H9 (cell line): ENCODE results near the gene ITPRIPL2. TPM values are rescaled to one million over a fixed set of nuclear protein-coding genes. Genes with fewer than 3 reads are reported as not detected.

Experiments used
- DNase-seq: peaks from one replicate; pipeline ENCODE4 v3.0.0-alpha.2; 2017
- H2AFZ ChIP-seq: one replicate; pipeline ENCODE4 v1.6.1; 2013; ENCODE audit warnings: mild to moderate bottlenecking, low read length, control low read depth, moderate library complexity
- H2AK5ac ChIP-seq: 2 replicates; pipeline ENCODE4 v1.6.1; 2013; ENCODE audit warnings: low read length, control low read depth, mixed read lengths; ENCODE audit not compliant: insufficient read length
- H2BK120ac ChIP-seq: one replicate; pipeline ENCODE4 v1.6.1; 2013; ENCODE audit warnings: low read depth, mild to moderate bottlenecking, low read length, control low read depth, inconsistent platforms; ENCODE audit not compliant: poor library complexity, severe bottlenecking
- H2BK12ac ChIP-seq: 2 replicates; pipeline ENCODE4 v1.6.1; 2013; ENCODE audit warnings: low read length, control low read depth, mixed read lengths, low read depth; ENCODE audit not compliant: insufficient read length
- H2BK15ac ChIP-seq: 2 replicates; pipeline ENCODE4 v1.6.1; 2013; ENCODE audit warnings: low read depth, low read length, control low read depth
- H2BK20ac ChIP-seq: one replicate; pipeline ENCODE4 v1.6.1; 2013; ENCODE audit warnings: low read depth, mild to moderate bottlenecking, low read length, control low read depth, inconsistent platforms; ENCODE audit not compliant: poor library complexity, severe bottlenecking
- H2BK5ac ChIP-seq: 2 replicates; pipeline ENCODE4 v1.6.1; 2013; ENCODE audit warnings: low read length, control low read depth, mixed read lengths; ENCODE audit not compliant: insufficient read length
- H3K14ac ChIP-seq: 2 replicates; pipeline ENCODE4 v1.6.1; 2013; ENCODE audit warnings: low read length, control low read depth; ENCODE audit not compliant: insufficient read depth
- H3K18ac ChIP-seq: 2 replicates; pipeline ENCODE4 v1.6.1; 2013; ENCODE audit warnings: low read depth, mild to moderate bottlenecking, mixed read lengths, low read length, control low read depth; ENCODE audit not compliant: insufficient read length
- H3K23ac ChIP-seq: 2 replicates; pipeline ENCODE4 v1.6.1; 2013; ENCODE audit warnings: low read length, control low read depth, mixed read lengths, low read depth; ENCODE audit not compliant: insufficient read length
- H3K23me2 ChIP-seq: 2 replicates; pipeline ENCODE4 v1.6.1; 2013; ENCODE audit warnings: low read depth, mild to moderate bottlenecking, mixed read lengths, low read length, control low read depth; ENCODE audit not compliant: insufficient read length, poor library complexity, severe bottlenecking
- H3K27ac ChIP-seq: 2 replicates; pipeline ENCODE4 v1.5.1; 2013; ENCODE audit warnings: low read length, control low read depth, mixed read lengths, low read depth; ENCODE audit not compliant: insufficient read length
- H3K27me3 ChIP-seq: 2 replicates; pipeline ENCODE4 v1.6.1; 2013; ENCODE audit warnings: low read length, control low read depth, inconsistent platforms; ENCODE audit not compliant: insufficient read depth
- H3K4ac ChIP-seq: 2 replicates; pipeline ENCODE4 v1.6.1; 2013; ENCODE audit warnings: low read depth, mild to moderate bottlenecking, control low read depth, inconsistent platforms, low read length, moderate library complexity
- H3K4me1 ChIP-seq: 2 replicates; pipeline ENCODE4 v1.6.1; 2013; ENCODE audit warnings: low read length, control low read depth, inconsistent platforms; ENCODE audit not compliant: insufficient read depth
- H3K4me2 ChIP-seq: 2 replicates; pipeline ENCODE4 v1.6.1; 2013; ENCODE audit warnings: low read length, control low read depth, mixed read lengths; ENCODE audit not compliant: insufficient read length, insufficient read depth
- H3K56ac ChIP-seq: 2 replicates; pipeline ENCODE4 v1.6.1; 2013; ENCODE audit warnings: low read depth, mild to moderate bottlenecking, mixed read lengths, low read length, control low read depth; ENCODE audit not compliant: insufficient read length
- H3K79me1 ChIP-seq: 2 replicates; pipeline ENCODE4 v1.6.1; 2013; ENCODE audit warnings: low read depth, mild to moderate bottlenecking, moderate library complexity, low read length, control low read depth, inconsistent platforms; ENCODE audit not compliant: insufficient read depth, poor library complexity, severe bottlenecking
- H3K79me2 ChIP-seq: 2 replicates; pipeline ENCODE4 v1.6.1; 2013; ENCODE audit warnings: low read length, control low read depth, inconsistent platforms; ENCODE audit not compliant: insufficient read depth
- H3K9ac ChIP-seq: 2 replicates; pipeline ENCODE4 v1.6.1; 2013; ENCODE audit warnings: low read length, control low read depth, mixed read lengths; ENCODE audit not compliant: insufficient read length; ENCODE audit errors: extremely low read depth
- H3K9me3 ChIP-seq: one replicate; pipeline ENCODE4 v1.6.1; 2013; ENCODE audit warnings: low read depth, low read length, inconsistent platforms; ENCODE audit not compliant: control insufficient read depth
- H3T11ph ChIP-seq: one replicate; pipeline ENCODE4 v1.6.1; 2013; ENCODE audit warnings: mild to moderate bottlenecking, low read length, control low read depth, inconsistent platforms
- H4K20me1 ChIP-seq: one replicate; pipeline ENCODE4 v1.6.1; 2013; ENCODE audit not compliant: control insufficient read depth, insufficient read length, insufficient read depth
- H4K5ac ChIP-seq: 2 replicates; pipeline ENCODE4 v1.6.1; 2013; ENCODE audit warnings: low read depth, mild to moderate bottlenecking, mixed read lengths, low read length, control low read depth; ENCODE audit not compliant: insufficient read length
- H4K8ac ChIP-seq: replicated peaks from 2 replicates; pipeline ENCODE4 v1.6.1; 2013; ENCODE audit warnings: low read length, control low read depth, mixed read lengths, low read depth; ENCODE audit not compliant: insufficient read length
- H4K91ac ChIP-seq: 2 replicates; pipeline ENCODE4 v1.6.1; 2013; ENCODE audit warnings: low read depth, mild to moderate bottlenecking, moderate library complexity, mixed read lengths, low read length, control low read depth; ENCODE audit not compliant: insufficient read length
- H3K27ac Mint-ChIP-seq, 3 experiments: 2 replicates in 2 of 3; 3 replicates in 1 of 3; pipeline ENCODE4 v1.8.0; 2020 to 2021; ENCODE audit warnings: mixed read lengths in 3 of 3, mild to moderate bottlenecking in 1 of 3, moderate library complexity in 1 of 3
- H3K27me3 Mint-ChIP-seq: 2 replicates; pipeline ENCODE4 v1.8.0; 2021; ENCODE audit warnings: low read depth, mild to moderate bottlenecking, moderate library complexity, mixed read lengths
- H3K36me3 Mint-ChIP-seq, 3 experiments: 2 replicates in 2 of 3; 3 replicates in 1 of 3; pipeline ENCODE4 v1.8.0; 2020 to 2021; ENCODE audit warnings: low read depth in 3 of 3, mixed read lengths in 3 of 3; ENCODE audit not compliant: insufficient read depth in 1 of 3
- H3K4me1 Mint-ChIP-seq, 2 experiments: 2 replicates each; pipeline ENCODE4 v1.8.0; 2020; ENCODE audit warnings: mixed read lengths in 2 of 2
- H3K4me3 Mint-ChIP-seq, 2 experiments: 2 replicates in 1 of 2; 3 replicates in 1 of 2; pipeline ENCODE4 v1.8.0; 2020 to 2021; ENCODE audit warnings: mild to moderate bottlenecking in 2 of 2, mixed read lengths in 2 of 2, moderate library complexity in 1 of 2
- H3K9me3 Mint-ChIP-seq, 2 experiments: 2 replicates in 1 of 2; 3 replicates in 1 of 2; pipeline ENCODE4 v1.8.0; 2020; ENCODE audit warnings: mild to moderate bottlenecking in 2 of 2, mixed read lengths in 2 of 2, moderate library complexity in 1 of 2
- WGBS: extraction: QIAGEN DNeasy Blood & Tissue Kit; methylation state at CpG from one replicate; pipeline ENCODE4 v1.1.7; 2013; ENCODE audit warnings: missing lambda C conversion rate, low lambda C conversion rate, mixed read lengths; ENCODE audit not compliant: insufficient read length; ENCODE audit errors: extremely low coverage; 5-methylcytosine and 5-hydroxymethylcytosine counted together
- total RNA-seq: library from RNA; stranded (reverse); gene quantifications from 2 replicates; pipeline ENCODE4 v1.2.1, GENCODE V29; 2021
- TF ChIP-seq, protein P1 (sequence below): fragments of 200-600 bp; sonication (generic); conservative IDR thresholded peaks from 3 replicates; pipeline ENCODE4 v1.8.0; 2021; ENCODE audit warnings: antibody characterized with exemption, mild to moderate bottlenecking

The ITPRIPL2 gene
- total RNA-seq, 1 experiment from 2014 or later: 9.1 TPM

GRCh38 chr16:19108409-19109287, 5.1 kb upstream of the ITPRIPL2 start:
- no peak overlapping the region for H2BK12ac ChIP-seq
- peaks cover 0 to 1% (median 0%) of the 10 kb centered on the region in 3 experiments; a peak in 1 of 7 replicates for H3K36me3 Mint-ChIP-seq
- no peak overlapping the region for H3K4me2 ChIP-seq
- H4K20me1 ChIP-seq: no peaks in the 10 kb centered on the region
- H2BK15ac ChIP-seq: no peak overlapping the region
- H2BK5ac ChIP-seq: no peak overlapping the region
- no peak overlapping the region for H2BK120ac ChIP-seq
- no peaks in the 10 kb centered on the region; the same call in 1 of the 2 replicates for H3K4me1 ChIP-seq
- no peak overlapping the region for H3K4ac ChIP-seq
- WGBS: no CpG with 5 or more reads among the region's 9 CpGs
- no peaks in the 10 kb centered on the region for H3K79me2 ChIP-seq
- no peak overlapping the region for H2AK5ac ChIP-seq
- H4K5ac ChIP-seq: no peak overlapping the region
- H3K9me3 ChIP-seq: no peaks in the 10 kb centered on the region
- no peak overlapping the region for H3K4me3 Mint-ChIP-seq
- no peak overlapping the region for H4K8ac ChIP-seq
- peaks cover 3% of the 10 kb centered on the region for H3K23me2 ChIP-seq
- H3K23ac ChIP-seq: no peak overlapping the region
- no peak for DNase-seq
- H4K91ac ChIP-seq: no peak overlapping the region
- H2AFZ ChIP-seq: no peak overlapping the region
- no peak overlapping the region for H3K14ac ChIP-seq
- H3K9ac ChIP-seq: no peak overlapping the region
- H3K4me1 Mint-ChIP-seq: peaks cover 19 to 21% of the 10 kb centered on the region in 2 experiments
- no peak overlapping the region for H3K56ac ChIP-seq
- no peak overlapping the region; a peak in 1 of 7 replicates for H3K27ac Mint-ChIP-seq
- no peak overlapping the region for H3K27ac ChIP-seq
- H2BK20ac ChIP-seq: no peak overlapping the region
- H3K79me1 ChIP-seq: no peaks in the 10 kb centered on the region
- H3T11ph ChIP-seq: no peak overlapping the region
- H3K18ac ChIP-seq: no peak overlapping the region
- H3K27me3 Mint-ChIP-seq: peaks cover 18% of the 10 kb centered on the region
- TF ChIP-seq, protein P1, sequence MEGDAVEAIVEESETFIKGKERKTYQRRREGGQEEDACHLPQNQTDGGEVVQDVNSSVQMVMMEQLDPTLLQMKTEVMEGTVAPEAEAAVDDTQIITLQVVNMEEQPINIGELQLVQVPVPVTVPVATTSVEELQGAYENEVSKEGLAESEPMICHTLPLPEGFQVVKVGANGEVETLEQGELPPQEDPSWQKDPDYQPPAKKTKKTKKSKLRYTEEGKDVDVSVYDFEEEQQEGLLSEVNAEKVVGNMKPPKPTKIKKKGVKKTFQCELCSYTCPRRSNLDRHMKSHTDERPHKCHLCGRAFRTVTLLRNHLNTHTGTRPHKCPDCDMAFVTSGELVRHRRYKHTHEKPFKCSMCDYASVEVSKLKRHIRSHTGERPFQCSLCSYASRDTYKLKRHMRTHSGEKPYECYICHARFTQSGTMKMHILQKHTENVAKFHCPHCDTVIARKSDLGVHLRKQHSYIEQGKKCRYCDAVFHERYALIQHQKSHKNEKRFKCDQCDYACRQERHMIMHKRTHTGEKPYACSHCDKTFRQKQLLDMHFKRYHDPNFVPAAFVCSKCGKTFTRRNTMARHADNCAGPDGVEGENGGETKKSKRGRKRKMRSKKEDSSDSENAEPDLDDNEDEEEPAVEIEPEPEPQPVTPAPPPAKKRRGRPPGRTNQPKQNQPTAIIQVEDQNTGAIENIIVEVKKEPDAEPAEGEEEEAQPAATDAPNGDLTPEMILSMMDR: no peak
- H3K9me3 Mint-ChIP-seq: no peaks in the 10 kb centered on the region
- H3K27me3 ChIP-seq: no peaks in the 10 kb centered on the region; the same call in 1 of the 2 replicates
